ENCODE data around the gene PTPN2.

DNA sequence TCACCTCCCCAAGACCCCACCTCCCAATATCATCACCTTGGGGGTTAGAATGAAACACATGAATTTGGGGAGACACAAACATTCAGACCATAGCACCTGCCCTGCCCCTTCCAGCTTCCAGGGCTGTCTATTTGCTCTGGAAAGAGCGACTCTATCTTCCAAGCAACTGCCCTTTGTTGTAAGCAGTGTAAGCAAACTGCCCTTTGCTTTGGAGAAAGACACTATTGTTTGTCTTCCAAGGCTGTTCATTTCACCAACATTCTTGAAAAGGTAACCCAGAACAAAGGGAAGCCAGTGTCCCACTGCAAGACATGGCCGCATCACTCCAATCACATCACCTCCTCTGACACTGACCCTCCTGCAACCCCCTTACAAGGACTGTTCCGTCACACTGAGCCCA is 46.9 kb upstream of the PTPN2 start:
- TF ChIP-seq, protein P1, sequence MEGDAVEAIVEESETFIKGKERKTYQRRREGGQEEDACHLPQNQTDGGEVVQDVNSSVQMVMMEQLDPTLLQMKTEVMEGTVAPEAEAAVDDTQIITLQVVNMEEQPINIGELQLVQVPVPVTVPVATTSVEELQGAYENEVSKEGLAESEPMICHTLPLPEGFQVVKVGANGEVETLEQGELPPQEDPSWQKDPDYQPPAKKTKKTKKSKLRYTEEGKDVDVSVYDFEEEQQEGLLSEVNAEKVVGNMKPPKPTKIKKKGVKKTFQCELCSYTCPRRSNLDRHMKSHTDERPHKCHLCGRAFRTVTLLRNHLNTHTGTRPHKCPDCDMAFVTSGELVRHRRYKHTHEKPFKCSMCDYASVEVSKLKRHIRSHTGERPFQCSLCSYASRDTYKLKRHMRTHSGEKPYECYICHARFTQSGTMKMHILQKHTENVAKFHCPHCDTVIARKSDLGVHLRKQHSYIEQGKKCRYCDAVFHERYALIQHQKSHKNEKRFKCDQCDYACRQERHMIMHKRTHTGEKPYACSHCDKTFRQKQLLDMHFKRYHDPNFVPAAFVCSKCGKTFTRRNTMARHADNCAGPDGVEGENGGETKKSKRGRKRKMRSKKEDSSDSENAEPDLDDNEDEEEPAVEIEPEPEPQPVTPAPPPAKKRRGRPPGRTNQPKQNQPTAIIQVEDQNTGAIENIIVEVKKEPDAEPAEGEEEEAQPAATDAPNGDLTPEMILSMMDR (IDR thresholded peaks at IDR 0.05), result no peak
- TF ChIP-seq POLR2A (IDR thresholded peaks at IDR 0.05), result no peak
